ENCODE results near the gene REXO4. TPM values are rescaled to one million over a fixed set of nuclear protein-coding genes. Genes with fewer than 3 reads are reported as not detected.

The REXO4 gene
- total and polyA plus RNA-seq, 9 of the 15 experiments (the other 6 are each of a cell fraction or from before 2014, with no cell fraction given) = 3.4 to 72.9 (median 31.1) TPM

- TF ChIP-seq NBN (IDR thresholded peaks at IDR 0.05; ENCODE audit: low read depth) = no peak
- TF ChIP-seq AFF1 (IDR thresholded peaks at IDR 0.05; ENCODE audit: low read depth in 1 of 2, partially characterized antibody in 2 of 2) = no peak
- TF ChIP-seq DACH1 (IDR thresholded peaks at IDR 0.05; ENCODE audit: partially characterized antibody) = no peak
- no peak for TF ChIP-seq FOXO4 (CRISPR knock-in tag; IDR thresholded peaks at IDR 0.05)
- TF ChIP-seq CHAMP1 (IDR thresholded peaks at IDR 0.05) = no peak
- no peak for TF ChIP-seq TEAD2 (tag; IDR thresholded peaks at IDR 0.05)
- no peak for TF ChIP-seq CTCF (IDR thresholded peaks at IDR 0.05 in 2 of 3, conservative IDR thresholded peaks at IDR 0.05 in 1 of 3; ENCODE audit: insufficient read depth in 2 of 3, low read depth in 1 of 3, low read length in 3 of 3)
- TF ChIP-seq CHD2 (IDR thresholded peaks at IDR 0.05; ENCODE audit: low read depth, low read length) = no peak
- no peak for TF ChIP-seq KLF10 (CRISPR knock-in tag; IDR thresholded peaks at IDR 0.05)
- TF ChIP-seq CHCHD3 (CRISPR knock-in tag; IDR thresholded peaks at IDR 0.05) = no peak
- TF ChIP-seq CBX3 (IDR thresholded peaks at IDR 0.05; ENCODE audit: borderline replicate concordance in 1 of 2, low read length in 2 of 2) = no peak
- no peak for TF ChIP-seq ETS1 (conservative IDR thresholded peaks at IDR 0.05; ENCODE audit: control insufficient read depth, low read depth, low read length)
- no peak for TF ChIP-seq GABPA (tag; conservative IDR thresholded peaks at IDR 0.05; ENCODE audit: low read depth)
- TF ChIP-seq E2F5 (CRISPR knock-in tag; IDR thresholded peaks at IDR 0.05) = no peak
These were observed 41.9 kb upstream of the REXO4 start, which contains the start of gene CACFD1 (continued) for GRCh38 chr9:133459476-133460404.
